H1 (cell line): Measurements from ENCODE around the gene OR51M1. TPM values are rescaled to one million over a fixed set of nuclear protein-coding genes. Genes with fewer than 3 reads are reported as not detected.

Experiments
- ASH2L ChIP-seq: fragments of 200-600, 300-600 bp; sonication (generic); IDR thresholded peaks from one replicate; pipeline ENCODE4 v1.7.1; 2017; ENCODE audit warnings: low read length
- ATF2 ChIP-seq: IDR thresholded peaks from 2 replicates; pipeline ENCODE4 v1.6.1; 2012; ENCODE audit warnings: low read length, inconsistent platforms
- POU5F1 ChIP-seq: IDR thresholded peaks from 2 replicates; pipeline ENCODE4 v1.6.1; 2011; ENCODE audit warnings: low read depth, mild to moderate bottlenecking, low read length, moderate library complexity
- RBBP5 ChIP-seq: IDR thresholded peaks from 2 replicates; pipeline ENCODE4 v1.7.1; 2012; ENCODE audit warnings: low read depth, mild to moderate bottlenecking, inconsistent platforms, low read length, moderate library complexity, borderline replicate concordance
- polyA plus RNA-seq, 7 experiments: library from polyadenylated mRNA; depleted of rRNA in 3 of 7; stranded (reverse) in 5 of 7; unstranded in 2 of 7; fragments of >200 nt in 5 of 7; fragments of 200-250 nt in 2 of 7; gene quantifications; 1 replicate in 5 of 7; 2 replicates in 1 of 7; 4 replicates in 1 of 7; pipeline versions ENCODE4 v1.2.1 to v1.2.3, GENCODE V29; 2011 to 2013; ENCODE audit warnings: missing spikeins in 2 of 7, mixed read lengths in 2 of 7
- total RNA-seq: library from RNA; stranded (reverse); fragmentation: NEBNext Ultra II Directional; extraction: Animal tissue kit (Norgen Biotek cat#: 25700); gene quantifications from 2 replicates; pipeline ENCODE4 v1.2.1, GENCODE V29; 2021
- TF ChIP-seq, protein P1 (sequence below), 3 experiments: IDR thresholded peaks; 1 replicate in 2 of 3; 2 replicates in 1 of 3; pipeline versions ENCODE4 v1.5.1 to v1.6.1; 2011; ENCODE audit warnings: low read length in 3 of 3, mild to moderate bottlenecking in 3 of 3, inconsistent platforms in 2 of 3, low read depth in 1 of 3, moderate library complexity in 1 of 3; ENCODE audit not compliant: insufficient read depth in 1 of 3; ENCODE audit errors: control extremely low read depth in 1 of 3

OR51M1 gene
- total and polyA plus RNA-seq, 2 of the 8 experiments (the other 6 are each of a cell fraction or from before 2014, with no cell fraction given), result 0.08 TPM; not detected in 1

GRCh38 chr11:5380740-5381342, 2.8 kb upstream of the OR51M1 start (continued):
- TF ChIP-seq POU5F1, result no peak
- TF ChIP-seq ASH2L, result no peak
- no peak for TF ChIP-seq ATF2
- no peak for TF ChIP-seq RBBP5
- TF ChIP-seq, protein P1, sequence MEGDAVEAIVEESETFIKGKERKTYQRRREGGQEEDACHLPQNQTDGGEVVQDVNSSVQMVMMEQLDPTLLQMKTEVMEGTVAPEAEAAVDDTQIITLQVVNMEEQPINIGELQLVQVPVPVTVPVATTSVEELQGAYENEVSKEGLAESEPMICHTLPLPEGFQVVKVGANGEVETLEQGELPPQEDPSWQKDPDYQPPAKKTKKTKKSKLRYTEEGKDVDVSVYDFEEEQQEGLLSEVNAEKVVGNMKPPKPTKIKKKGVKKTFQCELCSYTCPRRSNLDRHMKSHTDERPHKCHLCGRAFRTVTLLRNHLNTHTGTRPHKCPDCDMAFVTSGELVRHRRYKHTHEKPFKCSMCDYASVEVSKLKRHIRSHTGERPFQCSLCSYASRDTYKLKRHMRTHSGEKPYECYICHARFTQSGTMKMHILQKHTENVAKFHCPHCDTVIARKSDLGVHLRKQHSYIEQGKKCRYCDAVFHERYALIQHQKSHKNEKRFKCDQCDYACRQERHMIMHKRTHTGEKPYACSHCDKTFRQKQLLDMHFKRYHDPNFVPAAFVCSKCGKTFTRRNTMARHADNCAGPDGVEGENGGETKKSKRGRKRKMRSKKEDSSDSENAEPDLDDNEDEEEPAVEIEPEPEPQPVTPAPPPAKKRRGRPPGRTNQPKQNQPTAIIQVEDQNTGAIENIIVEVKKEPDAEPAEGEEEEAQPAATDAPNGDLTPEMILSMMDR (IDR thresholded peaks at IDR 0.05; ENCODE audit: control extremely low read depth in 1 of 3, insufficient read depth in 1 of 3, low read depth in 1 of 3, low read length in 3 of 3), result peak; percentile 65 to 92 (median 92)
